Tibial artery (tissue), 4 donors: Measurements from ENCODE around the gene NTM.

ENCODE experiments used
- DNase-seq, 2 donors: peaks; one replicate each; pipeline ENCODE4 v3.0.0-alpha.2; 2019
- H3K27ac ChIP-seq, 2 donors: fragments of 200-600 bp; sonication (generic) in 1 of 2; 1 replicate in 1 of 2; 2 replicates in 1 of 2; pipeline ENCODE4 v1.5.1; 2018 to 2019; ENCODE audit warnings: mild to moderate bottlenecking in 1 of 2
- H3K27me3 ChIP-seq, 2 donors: fragments of 200-600 bp; sonication (generic) in 1 of 2; one replicate each; pipeline versions ENCODE4 v1.5.1 to v1.6.0; 2016 to 2019
- H3K36me3 ChIP-seq, 3 donors: fragments of 200-600 bp; sonication (generic) in 2 of 3; one replicate each; pipeline ENCODE4 v1.5.1; 2016 to 2019; ENCODE audit warnings: mild to moderate bottlenecking in 2 of 3
- H3K4me1 ChIP-seq, 4 donors: fragments of 200-600 bp; sonication (generic) in 2 of 4; 1 replicate in 3 of 4; 2 replicates in 1 of 4; pipeline ENCODE4 v1.5.1; 2016 to 2019
- H3K4me3 ChIP-seq, 2 donors: fragments of 200-600 bp; sonication (generic) in 1 of 2; 1 replicate in 1 of 2; 2 replicates in 1 of 2; pipeline ENCODE4 v1.5.1; 2018 to 2019; ENCODE audit warnings: mild to moderate bottlenecking in 2 of 2
- H3K9me3 ChIP-seq, 3 donors: fragments of 200-600 bp; sonication (generic) in 1 of 3; one replicate each; pipeline ENCODE4 v1.5.1; 2016 to 2019
- CTCF ChIP-seq, 2 experiments: fragments of 200-600 bp in 1 of 2; fragments of 450-650 bp in 1 of 2; IDR thresholded peaks; one replicate each; pipeline ENCODE4 v1.5.1; 2017 to 2019; ENCODE audit warnings: antibody characterized with exemption in 2 of 2, mild to moderate bottlenecking in 1 of 2, moderate library complexity in 1 of 2
- intact Hi-C: fragments of 100-400 bp; cut with DNase I; formaldehyde crosslinking; loops from one replicate; pipeline ENCODE4 v1.15.0; 2023; ENCODE audit warnings: low total_unique reads

The NTM gene

GRCh38 chr11:132137289-132137980 lies 767.0 kb downstream of the NTM start:
- peaks cover 0 to 7% of the 10 kb centered on the region in 2 donors for H3K27me3 ChIP-seq
- no peak for TF ChIP-seq CTCF (IDR thresholded peaks at IDR 0.05)
- DNase-seq = no peak
- no peak overlapping the region for H3K27ac ChIP-seq
- H3K9me3 ChIP-seq = no peaks in the 10 kb centered on the region
- H3K4me3 ChIP-seq = no peak overlapping the region
- intact Hi-C loops = no loop called here
- no peaks in the 10 kb centered on the region for H3K4me1 ChIP-seq
- no peaks in the 10 kb centered on the region for H3K36me3 ChIP-seq

GRCh38 chr11:132137981-132138313 lies 767.5 kb downstream of the NTM start:
- no peaks in the 10 kb centered on the region for H3K9me3 ChIP-seq
- TF ChIP-seq CTCF (IDR thresholded peaks at IDR 0.05) = no peak
- peaks cover 0 to 7% of the 10 kb centered on the region in 2 donors for H3K27me3 ChIP-seq
- no peaks in the 10 kb centered on the region for H3K4me1 ChIP-seq
- DNase-seq = no peak
- no peaks in the 10 kb centered on the region for H3K36me3 ChIP-seq
- intact Hi-C loops = no loop called here
- H3K27ac ChIP-seq = no peak overlapping the region
- H3K4me3 ChIP-seq = no peak overlapping the region

GRCh38 chr11:132139181-132139580 lies 768.8 kb downstream of the NTM start:
- intact Hi-C loops = no loop called here
- no peaks in the 10 kb centered on the region for H3K36me3 ChIP-seq
- H3K4me1 ChIP-seq = no peaks in the 10 kb centered on the region
- H3K4me3 ChIP-seq = no peak overlapping the region
- no peak for DNase-seq
- H3K27me3 ChIP-seq = peaks cover 0 to 7% of the 10 kb centered on the region in 2 donors
- no peak overlapping the region for H3K27ac ChIP-seq
- no peak for TF ChIP-seq CTCF (IDR thresholded peaks at IDR 0.05)
- H3K9me3 ChIP-seq = no peaks in the 10 kb centered on the region

GRCh38 chr11:132140056-132140455 lies 769.6 kb downstream of the NTM start:
- H3K27ac ChIP-seq = no peak overlapping the region
- H3K4me1 ChIP-seq = no peaks in the 10 kb centered on the region
- intact Hi-C loops = no loop called here
- no peaks in the 10 kb centered on the region for H3K36me3 ChIP-seq
- H3K27me3 ChIP-seq = peaks cover 0 to 5% of the 10 kb centered on the region in 2 donors
- no peak for DNase-seq
- H3K4me3 ChIP-seq = no peak overlapping the region
- no peaks in the 10 kb centered on the region for H3K9me3 ChIP-seq
- TF ChIP-seq CTCF (IDR thresholded peaks at IDR 0.05) = no peak

- H3K4me3 ChIP-seq = no peak overlapping the region
- H3K27me3 ChIP-seq = no peaks in the 10 kb centered on the region
- no peaks in the 10 kb centered on the region for H3K36me3 ChIP-seq
- no peaks in the 10 kb centered on the region for H3K4me1 ChIP-seq
- H3K27ac ChIP-seq = no peak overlapping the region
- TF ChIP-seq CTCF (IDR thresholded peaks at IDR 0.05) = no peak
- intact Hi-C loops = no loop called here
- DNase-seq = no peak
- H3K9me3 ChIP-seq = no peaks in the 10 kb centered on the region
These were observed 771.7 kb downstream of the NTM start for GRCh38 chr11:132142121-132142520.

- TF ChIP-seq CTCF (IDR thresholded peaks at IDR 0.05) = no peak
- no peaks in the 10 kb centered on the region for H3K27me3 ChIP-seq
- no peak overlapping the region for H3K27ac ChIP-seq
- no peaks in the 10 kb centered on the region for H3K36me3 ChIP-seq
- H3K4me1 ChIP-seq = no peaks in the 10 kb centered on the region
- no peak for DNase-seq
- intact Hi-C loops = no loop called here
- H3K9me3 ChIP-seq = no peaks in the 10 kb centered on the region
- no peak overlapping the region for H3K4me3 ChIP-seq
These were observed 772.1 kb downstream of the NTM start for GRCh38 chr11:132142554-132142953.
